Glutamatergic neuron (in vitro differentiated cells): ENCODE results near the gene LRCH1. TPM values are rescaled to one million over a fixed set of nuclear protein-coding genes. Genes with fewer than 3 reads are reported as not detected.
A peak's percentile ranks its signal among the peaks of the same experiment; 100 is the strongest.

Experiments used
- DNase-seq: peaks from one replicate; pipeline ENCODE4 v3.0.0; 2022
- H3K27ac Mint-ChIP-seq: one replicate; pipeline ENCODE4 v1.8.0; 2020; ENCODE audit warnings: mild to moderate bottlenecking, mixed read lengths, inconsistent platforms; ENCODE audit not compliant: unreplicated experiment
- H3K27me3 Mint-ChIP-seq: one replicate; pipeline ENCODE4 v1.8.0; 2020; ENCODE audit warnings: mild to moderate bottlenecking, moderate library complexity, mixed read lengths, inconsistent platforms; ENCODE audit not compliant: unreplicated experiment
- H3K36me3 Mint-ChIP-seq: one replicate; pipeline ENCODE4 v1.8.0; 2020; ENCODE audit warnings: mild to moderate bottlenecking, mixed read lengths, inconsistent platforms; ENCODE audit not compliant: unreplicated experiment
- H3K4me1 Mint-ChIP-seq: one replicate; pipeline ENCODE4 v1.8.0; 2020; ENCODE audit warnings: mild to moderate bottlenecking, low read depth, mixed read lengths, inconsistent platforms; ENCODE audit not compliant: unreplicated experiment
- H3K4me3 Mint-ChIP-seq: one replicate; pipeline ENCODE4 v1.8.0; 2020; ENCODE audit warnings: mild to moderate bottlenecking, mixed read lengths, inconsistent platforms; ENCODE audit not compliant: unreplicated experiment
- H3K9me3 Mint-ChIP-seq: one replicate; pipeline ENCODE4 v1.8.0; 2020; ENCODE audit warnings: mild to moderate bottlenecking, moderate library complexity, mixed read lengths, inconsistent platforms; ENCODE audit not compliant: unreplicated experiment
- CTCF ChIP-seq: fragments of 200-600 bp; sonication (generic); IDR thresholded peaks from one replicate; pipeline ENCODE4 v1.5.0; 2021; ENCODE audit not compliant: partially characterized antibody, unreplicated experiment
- total RNA-seq: library from RNA; stranded (reverse); fragmentation: NEBNext Ultra II Directional; extraction: Animal tissue kit (Norgen Biotek cat#: 25700); gene quantifications from one replicate; pipeline ENCODE4 v1.2.1, GENCODE V29; 2021; ENCODE audit not compliant: unreplicated experiment

LRCH1 gene
- total RNA-seq, 1 donor from 2014 or later = 40.6 TPM

GRCh38 chr13:46562581-46562980 is 9.6 kb downstream of the LRCH1 start:
- Mint-ChIP-seq H3K9me3 (no peaks in the 10 kb centered on the region), H3K4me1 (peaks cover 15% of the 10 kb centered on the region), H3K27me3 (no peaks in the 10 kb centered on the region), H3K27ac (no peak overlapping the region), H3K4me3 (no peak overlapping the region), H3K36me3 (no peaks in the 10 kb centered on the region)
- no peak for TF ChIP-seq CTCF
- no peak for DNase-seq

GRCh38 chr13:46565808-46566750 is 13.1 kb downstream of the LRCH1 start:
- Mint-ChIP-seq H3K4me1 (peaks cover 39% of the 10 kb centered on the region), H3K36me3 (no peaks in the 10 kb centered on the region), H3K9me3 (no peaks in the 10 kb centered on the region), H3K4me3 (no peak overlapping the region), H3K27ac (no peak overlapping the region), H3K27me3 (peaks cover 4% of the 10 kb centered on the region)
- DNase-seq = no peak
- no peak for TF ChIP-seq CTCF

- Mint-ChIP-seq H3K4me3 (no peak overlapping the region), H3K27me3 (peaks cover 4% of the 10 kb centered on the region), H3K36me3 (no peaks in the 10 kb centered on the region), H3K9me3 (no peaks in the 10 kb centered on the region), H3K4me1 (peaks cover 50% of the 10 kb centered on the region), H3K27ac (no peak overlapping the region)
- no peak for TF ChIP-seq CTCF
- DNase-seq = no peak
Observed at GRCh38 chr13:46567671-46568070, 14.7 kb downstream of the LRCH1 start.

- no peaks in the 10 kb centered on the region for H3K36me3 Mint-ChIP-seq
Observed at GRCh38 chr13:46569456-46569855, 16.5 kb downstream of the LRCH1 start.

More at GRCh38 chr13:46569456-46569855, 16.5 kb downstream of the LRCH1 start:
- peaks cover 5% of the 10 kb centered on the region for H3K27me3 Mint-ChIP-seq
- peak overlapping the region; percentile 52 for H3K27ac Mint-ChIP-seq
- no peak for TF ChIP-seq CTCF
- H3K4me1 Mint-ChIP-seq = peaks cover 51% of the 10 kb centered on the region
- no peak for DNase-seq
- H3K9me3 Mint-ChIP-seq = peaks cover 5% of the 10 kb centered on the region
- H3K4me3 Mint-ChIP-seq = peak overlapping the region; percentile 3
